ENCODE measurements around the gene RALB.

GRCh38 chr2:120288016-120288373 is 35.3 kb downstream of the RALB start:
- TF ChIP-seq E2F6 (IDR thresholded peaks at IDR 0.05) (no peak), TAF1 (IDR thresholded peaks at IDR 0.05; ENCODE audit: low read depth, low read length) (no peak), ASH2L (IDR thresholded peaks at IDR 0.05; ENCODE audit: low read length) (no peak), ATF2 (IDR thresholded peaks at IDR 0.05; ENCODE audit: low read length) (no peak), SP2 (IDR thresholded peaks at IDR 0.05; ENCODE audit: low read length) (no peak), POLR2A (IDR thresholded peaks at IDR 0.05; ENCODE audit: control extremely low read depth in 1 of 2, low read depth in 2 of 2, low read length in 2 of 2) (no peak), SP1 (IDR thresholded peaks at IDR 0.05; ENCODE audit: low read depth, low read length) (no peak), CHD7 (IDR thresholded peaks at IDR 0.05; ENCODE audit: insufficient replicate concordance, low read length) (no peak)
- TF ChIP-seq, protein P1, sequence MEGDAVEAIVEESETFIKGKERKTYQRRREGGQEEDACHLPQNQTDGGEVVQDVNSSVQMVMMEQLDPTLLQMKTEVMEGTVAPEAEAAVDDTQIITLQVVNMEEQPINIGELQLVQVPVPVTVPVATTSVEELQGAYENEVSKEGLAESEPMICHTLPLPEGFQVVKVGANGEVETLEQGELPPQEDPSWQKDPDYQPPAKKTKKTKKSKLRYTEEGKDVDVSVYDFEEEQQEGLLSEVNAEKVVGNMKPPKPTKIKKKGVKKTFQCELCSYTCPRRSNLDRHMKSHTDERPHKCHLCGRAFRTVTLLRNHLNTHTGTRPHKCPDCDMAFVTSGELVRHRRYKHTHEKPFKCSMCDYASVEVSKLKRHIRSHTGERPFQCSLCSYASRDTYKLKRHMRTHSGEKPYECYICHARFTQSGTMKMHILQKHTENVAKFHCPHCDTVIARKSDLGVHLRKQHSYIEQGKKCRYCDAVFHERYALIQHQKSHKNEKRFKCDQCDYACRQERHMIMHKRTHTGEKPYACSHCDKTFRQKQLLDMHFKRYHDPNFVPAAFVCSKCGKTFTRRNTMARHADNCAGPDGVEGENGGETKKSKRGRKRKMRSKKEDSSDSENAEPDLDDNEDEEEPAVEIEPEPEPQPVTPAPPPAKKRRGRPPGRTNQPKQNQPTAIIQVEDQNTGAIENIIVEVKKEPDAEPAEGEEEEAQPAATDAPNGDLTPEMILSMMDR (IDR thresholded peaks at IDR 0.05; ENCODE audit: control extremely low read depth in 1 of 3, insufficient read depth in 1 of 3, low read depth in 1 of 3, low read length in 3 of 3) = no peak
